ENCODE results near the gene RBP2.

Gene RBP2

GRCh38 chr3:139465636-139466035 is 10.7 kb downstream of the RBP2 start:
- Mint-ChIP-seq H3K27me3 (no peaks in the 10 kb centered on the region), H3K36me3 (ENCODE audit: low read depth) (no peaks in the 10 kb centered on the region), H3K4me3 (no peak overlapping the region), H3K27ac (no peak overlapping the region), H3K4me1 (ENCODE audit: low read depth) (no peaks in the 10 kb centered on the region), H3K9me3 (no peaks in the 10 kb centered on the region)
- DNase-seq: no peak

- DNase-seq: no peak
- H3K4me1 Mint-ChIP-seq (ENCODE audit: low read depth): no peaks in the 10 kb centered on the region
- H3K27me3 Mint-ChIP-seq: no peaks in the 10 kb centered on the region
- no peak overlapping the region for H3K27ac Mint-ChIP-seq
- H3K36me3 Mint-ChIP-seq (ENCODE audit: low read depth): no peaks in the 10 kb centered on the region
- no peak overlapping the region for H3K4me3 Mint-ChIP-seq
- H3K9me3 Mint-ChIP-seq: no peaks in the 10 kb centered on the region
Measured at GRCh38 chr3:139463466-139463865, 12.8 kb downstream of the RBP2 start.

- no peak overlapping the region for H3K4me3 Mint-ChIP-seq
- H3K27ac Mint-ChIP-seq: no peak overlapping the region
- H3K4me1 Mint-ChIP-seq (ENCODE audit: low read depth): no peaks in the 10 kb centered on the region
- DNase-seq: no peak
- H3K9me3 Mint-ChIP-seq: no peaks in the 10 kb centered on the region
- H3K27me3 Mint-ChIP-seq: no peaks in the 10 kb centered on the region
- no peaks in the 10 kb centered on the region for H3K36me3 Mint-ChIP-seq (ENCODE audit: low read depth)
Measured at GRCh38 chr3:139460529-139460928, 15.8 kb downstream of the RBP2 start.

- no peak overlapping the region for H3K27ac Mint-ChIP-seq
- H3K36me3 Mint-ChIP-seq (ENCODE audit: low read depth): no peaks in the 10 kb centered on the region
- H3K4me3 Mint-ChIP-seq: no peak overlapping the region
- no peak for DNase-seq
- H3K4me1 Mint-ChIP-seq (ENCODE audit: low read depth): no peaks in the 10 kb centered on the region
- no peaks in the 10 kb centered on the region for H3K27me3 Mint-ChIP-seq
- H3K9me3 Mint-ChIP-seq: no peaks in the 10 kb centered on the region
Measured at GRCh38 chr3:139460076-139460475, 16.2 kb downstream of the RBP2 start.

- Mint-ChIP-seq H3K9me3 (no peaks in the 10 kb centered on the region), H3K27ac (no peak overlapping the region), H3K27me3 (no peaks in the 10 kb centered on the region), H3K4me1 (ENCODE audit: low read depth) (no peaks in the 10 kb centered on the region), H3K36me3 (ENCODE audit: low read depth) (no peaks in the 10 kb centered on the region), H3K4me3 (no peak overlapping the region)
- DNase-seq: no peak
Measured at GRCh38 chr3:139458348-139458747, 18.0 kb downstream of the RBP2 start.

GRCh38 chr3:139457066-139457465 is 19.2 kb downstream of the RBP2 start:
- H3K27me3 Mint-ChIP-seq: no peaks in the 10 kb centered on the region
- no peak overlapping the region for H3K4me3 Mint-ChIP-seq
- no peaks in the 10 kb centered on the region for H3K9me3 Mint-ChIP-seq
- H3K36me3 Mint-ChIP-seq (ENCODE audit: low read depth): no peaks in the 10 kb centered on the region
- DNase-seq: no peak
- H3K27ac Mint-ChIP-seq: no peak overlapping the region
- H3K4me1 Mint-ChIP-seq (ENCODE audit: low read depth): no peaks in the 10 kb centered on the region

GRCh38 chr3:139456386-139456785 is 19.9 kb downstream of the RBP2 start:
- H3K4me1 Mint-ChIP-seq (ENCODE audit: low read depth): no peaks in the 10 kb centered on the region
- H3K36me3 Mint-ChIP-seq (ENCODE audit: low read depth): no peaks in the 10 kb centered on the region
- no peaks in the 10 kb centered on the region for H3K27me3 Mint-ChIP-seq
- H3K27ac Mint-ChIP-seq: no peak overlapping the region
- no peaks in the 10 kb centered on the region for H3K9me3 Mint-ChIP-seq
- DNase-seq: no peak
- H3K4me3 Mint-ChIP-seq: no peak overlapping the region

- Mint-ChIP-seq H3K27me3 (no peaks in the 10 kb centered on the region), H3K4me1 (ENCODE audit: low read depth) (no peaks in the 10 kb centered on the region), H3K27ac (no peak overlapping the region), H3K36me3 (ENCODE audit: low read depth) (no peaks in the 10 kb centered on the region), H3K4me3 (no peak overlapping the region), H3K9me3 (no peaks in the 10 kb centered on the region)
- DNase-seq: no peak
Measured at GRCh38 chr3:139455855-139456254, 20.5 kb downstream of the RBP2 start.

- no peaks in the 10 kb centered on the region for H3K9me3 Mint-ChIP-seq
- no peaks in the 10 kb centered on the region for H3K36me3 Mint-ChIP-seq (ENCODE audit: low read depth)
- no peaks in the 10 kb centered on the region for H3K4me1 Mint-ChIP-seq (ENCODE audit: low read depth)
- no peak for DNase-seq
- no peak overlapping the region for H3K27ac Mint-ChIP-seq
- no peaks in the 10 kb centered on the region for H3K27me3 Mint-ChIP-seq
- no peak overlapping the region for H3K4me3 Mint-ChIP-seq
Measured at GRCh38 chr3:139455206-139455605, 21.1 kb downstream of the RBP2 start.

- Mint-ChIP-seq H3K27ac (no peak overlapping the region), H3K4me1 (ENCODE audit: low read depth) (no peaks in the 10 kb centered on the region), H3K9me3 (no peaks in the 10 kb centered on the region), H3K4me3 (no peak overlapping the region), H3K36me3 (ENCODE audit: low read depth) (no peaks in the 10 kb centered on the region), H3K27me3 (no peaks in the 10 kb centered on the region)
- DNase-seq: no peak
Measured at GRCh38 chr3:139454346-139454745, 22.0 kb downstream of the RBP2 start.

GRCh38 chr3:139450159-139450558 is 26.2 kb downstream of the RBP2 start:
- H3K27ac Mint-ChIP-seq: no peak overlapping the region
- H3K4me1 Mint-ChIP-seq (ENCODE audit: low read depth): no peaks in the 10 kb centered on the region
- H3K4me3 Mint-ChIP-seq: no peak overlapping the region
- no peaks in the 10 kb centered on the region for H3K36me3 Mint-ChIP-seq (ENCODE audit: low read depth)
- no peaks in the 10 kb centered on the region for H3K27me3 Mint-ChIP-seq
- DNase-seq: no peak
- H3K9me3 Mint-ChIP-seq: no peaks in the 10 kb centered on the region

- Mint-ChIP-seq H3K36me3 (ENCODE audit: low read depth) (no peaks in the 10 kb centered on the region), H3K9me3 (no peaks in the 10 kb centered on the region), H3K27me3 (no peaks in the 10 kb centered on the region)
Measured at GRCh38 chr3:139449566-139449965, 26.8 kb downstream of the RBP2 start.

GRCh38 chr3:139448104-139448503 is 28.2 kb downstream of the RBP2 start:
- H3K27me3 Mint-ChIP-seq: no peaks in the 10 kb centered on the region
- DNase-seq: no peak
- H3K4me3 Mint-ChIP-seq: no peak overlapping the region
- H3K36me3 Mint-ChIP-seq (ENCODE audit: low read depth): no peaks in the 10 kb centered on the region
- H3K9me3 Mint-ChIP-seq: no peaks in the 10 kb centered on the region
- no peaks in the 10 kb centered on the region for H3K4me1 Mint-ChIP-seq (ENCODE audit: low read depth)
- no peak overlapping the region for H3K27ac Mint-ChIP-seq

More at GRCh38 chr3:139449566-139449965, 26.8 kb downstream of the RBP2 start:
- no peaks in the 10 kb centered on the region for H3K4me1 Mint-ChIP-seq (ENCODE audit: low read depth)
- H3K27ac Mint-ChIP-seq: no peak overlapping the region
- H3K4me3 Mint-ChIP-seq: no peak overlapping the region
- DNase-seq: no peak

- Mint-ChIP-seq H3K36me3 (ENCODE audit: low read depth) (no peaks in the 10 kb centered on the region), H3K4me1 (ENCODE audit: low read depth) (no peaks in the 10 kb centered on the region)
Measured at GRCh38 chr3:139447486-139447885, 28.8 kb downstream of the RBP2 start.

GRCh38 chr3:139444446-139444845 is 31.9 kb downstream of the RBP2 start:
- no peaks in the 10 kb centered on the region for H3K4me1 Mint-ChIP-seq (ENCODE audit: low read depth)
- H3K27ac Mint-ChIP-seq: no peak overlapping the region
- no peaks in the 10 kb centered on the region for H3K27me3 Mint-ChIP-seq
- no peak overlapping the region for H3K4me3 Mint-ChIP-seq
- DNase-seq: no peak
- H3K9me3 Mint-ChIP-seq: no peaks in the 10 kb centered on the region
- no peaks in the 10 kb centered on the region for H3K36me3 Mint-ChIP-seq (ENCODE audit: low read depth)

More at GRCh38 chr3:139447486-139447885, 28.8 kb downstream of the RBP2 start:
- no peaks in the 10 kb centered on the region for H3K27me3 Mint-ChIP-seq
- DNase-seq: no peak
- no peak overlapping the region for H3K27ac Mint-ChIP-seq
- H3K9me3 Mint-ChIP-seq: no peaks in the 10 kb centered on the region
- no peak overlapping the region for H3K4me3 Mint-ChIP-seq

- Mint-ChIP-seq H3K36me3 (ENCODE audit: low read depth) (no peaks in the 10 kb centered on the region), H3K4me1 (ENCODE audit: low read depth) (no peaks in the 10 kb centered on the region), H3K9me3 (no peaks in the 10 kb centered on the region), H3K27me3 (no peaks in the 10 kb centered on the region), H3K4me3 (no peak overlapping the region), H3K27ac (no peak overlapping the region)
- no peak for DNase-seq
Measured at GRCh38 chr3:139443186-139443585, 33.1 kb downstream of the RBP2 start.

All from activated T-cell treated with anti-CD3 and anti-CD28 coated beads, Interleukin-2, amount 50 U/mL, for 24 hours (primary cell).